ENCODE measurements around the gene FAM78A.
"Not testable (repeated sequence)": the region's sequence is repeated elsewhere in the genome, so short reads cannot be mapped to it uniquely, and the experiment has no call there.

The FAM78A gene

DNA sequence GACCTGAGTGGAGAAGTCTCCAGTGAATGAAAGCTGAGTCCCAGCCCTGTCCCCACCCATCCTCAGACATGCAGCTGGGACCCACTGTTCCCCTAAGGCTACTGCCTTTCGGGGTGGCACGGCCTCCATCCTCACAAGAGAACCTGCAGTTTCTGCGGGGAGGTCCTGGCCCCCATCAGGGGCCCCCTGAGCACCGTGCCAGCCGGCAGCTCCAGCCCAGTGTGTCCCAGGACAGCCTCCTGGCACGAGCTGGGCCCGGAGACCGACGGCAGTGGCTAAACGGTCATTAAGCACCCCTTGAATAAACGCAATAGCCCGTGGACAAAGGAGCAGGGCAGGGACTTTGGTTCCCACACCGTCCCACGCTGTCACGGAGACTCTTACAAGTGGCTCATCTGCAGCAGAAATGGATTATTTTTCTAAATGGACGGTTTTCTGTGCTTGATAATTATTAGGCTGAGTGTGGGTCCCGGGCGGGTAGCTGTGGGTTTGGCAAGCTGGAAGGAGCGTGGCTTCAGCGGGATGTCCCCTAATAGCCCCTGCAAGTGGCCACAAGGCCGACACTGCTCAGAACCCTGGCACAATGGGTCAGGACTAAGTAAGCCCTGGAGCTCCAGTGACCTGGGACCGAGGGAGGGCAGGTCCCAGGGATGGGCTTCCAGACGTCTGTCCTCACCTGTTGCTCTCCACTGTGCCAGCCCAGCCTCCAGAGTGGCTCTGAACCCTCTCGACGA lies 17.4 kb downstream of the FAM78A start:
- DNase-seq (ENCODE audit: insufficient read length) (no peak), FAIRE-seq (no peak)
- TF ChIP-seq POLR2A (IDR thresholded peaks at IDR 0.05; ENCODE audit: low read depth, low read length) (no peak), POLR2AphosphoS5 (IDR thresholded peaks at IDR 0.05; ENCODE audit: low read depth, low read length) (no peak), TAF1 (IDR thresholded peaks at IDR 0.05; ENCODE audit: borderline replicate concordance, low read depth, low read length) (no peak)

DNA sequence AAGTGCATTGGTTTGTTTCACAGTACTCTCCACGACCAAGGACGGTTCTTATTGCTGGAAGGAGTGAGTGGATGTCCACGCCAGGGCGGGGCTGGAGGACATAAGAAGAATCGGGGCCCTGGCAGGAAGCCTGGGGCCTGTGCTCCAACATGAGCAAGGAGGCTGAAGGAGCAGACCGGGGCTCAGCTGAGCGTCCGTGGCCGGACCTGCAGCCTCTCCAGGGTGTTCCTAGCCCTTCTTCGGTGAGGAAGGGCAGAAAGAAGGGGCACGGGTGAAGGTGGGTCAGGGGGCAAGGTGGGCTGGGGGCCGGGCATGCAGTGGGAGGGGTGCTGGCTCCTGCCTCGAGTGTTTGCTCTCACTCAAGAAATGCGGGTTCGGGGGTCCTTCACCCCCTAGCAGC lies 18.1 kb downstream of the FAM78A start:
- FAIRE-seq (no peak), DNase-seq (ENCODE audit: insufficient read length) (no peak)
- TF ChIP-seq POLR2AphosphoS5 (IDR thresholded peaks at IDR 0.05; ENCODE audit: low read depth, low read length), result no peak
- TF ChIP-seq POLR2A (IDR thresholded peaks at IDR 0.05; ENCODE audit: low read depth, low read length), result no peak
- TF ChIP-seq TAF1 (IDR thresholded peaks at IDR 0.05; ENCODE audit: borderline replicate concordance, low read depth, low read length), result no peak

DNA sequence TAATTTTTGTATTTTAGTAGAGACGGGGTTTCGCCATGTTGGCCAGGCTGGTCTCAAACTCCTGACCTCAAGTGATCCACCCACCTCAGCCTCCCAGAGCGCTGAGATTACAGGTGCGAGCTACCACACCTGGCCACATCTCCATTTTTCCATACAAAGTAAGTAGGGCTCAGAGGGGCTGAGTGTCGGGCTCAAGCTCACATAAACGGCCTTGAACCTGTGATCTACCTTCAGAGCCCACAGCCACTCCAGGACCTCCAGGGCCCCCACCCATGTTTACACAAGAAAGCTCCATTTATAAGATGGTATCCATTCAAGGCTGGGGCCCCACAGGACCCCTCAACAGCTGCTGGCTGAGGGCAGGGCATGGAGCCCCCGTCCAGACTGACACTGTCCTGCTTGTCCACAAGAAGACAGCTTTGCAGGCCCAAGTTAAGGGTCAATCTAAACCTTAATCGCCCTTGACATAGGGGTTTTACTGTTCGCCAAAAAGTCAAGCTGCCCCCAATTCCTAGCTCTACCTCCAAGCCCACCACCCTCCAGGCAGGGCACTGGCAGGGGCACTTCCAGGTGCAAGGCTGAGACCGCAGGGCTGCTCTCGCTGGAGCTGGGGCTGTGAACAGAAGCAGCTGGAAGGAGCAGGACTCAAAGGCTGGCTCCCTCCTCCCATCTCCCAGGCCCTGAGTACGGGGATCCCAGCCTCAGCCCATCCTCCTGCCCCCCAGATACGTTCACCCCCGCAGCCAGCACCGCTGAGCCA lies 18.9 kb downstream of the FAM78A start:
- no peak for FAIRE-seq
- TF ChIP-seq POLR2A (IDR thresholded peaks at IDR 0.05; ENCODE audit: low read depth, low read length), result no peak
- TF ChIP-seq TAF1 (IDR thresholded peaks at IDR 0.05; ENCODE audit: borderline replicate concordance, low read depth, low read length), result no peak
- no peak for TF ChIP-seq POLR2AphosphoS5 (IDR thresholded peaks at IDR 0.05; ENCODE audit: low read depth, low read length)
- DNase-seq (ENCODE audit: insufficient read length), result no peak

- DNase-seq (ENCODE audit: insufficient read length) (no peak), FAIRE-seq (peak; percentile 42)
- TF ChIP-seq POLR2AphosphoS5 (IDR thresholded peaks at IDR 0.05; ENCODE audit: low read depth, low read length), result no peak
- TF ChIP-seq POLR2A (IDR thresholded peaks at IDR 0.05; ENCODE audit: low read depth, low read length), result no peak
- TF ChIP-seq TAF1 (IDR thresholded peaks at IDR 0.05; ENCODE audit: borderline replicate concordance, low read depth, low read length), result no peak
Observed at GRCh38 chr9:131255676-131256197, 20.6 kb downstream of the FAM78A start.

GRCh38 chr9:131254626-131255025 lies 21.7 kb downstream of the FAM78A start:
- no peak for FAIRE-seq
- no peak for TF ChIP-seq POLR2AphosphoS5 (IDR thresholded peaks at IDR 0.05; ENCODE audit: low read depth, low read length)
- no peak for TF ChIP-seq POLR2A (IDR thresholded peaks at IDR 0.05; ENCODE audit: low read depth, low read length)
- no peak for TF ChIP-seq TAF1 (IDR thresholded peaks at IDR 0.05; ENCODE audit: borderline replicate concordance, low read depth, low read length)
- no peak for DNase-seq (ENCODE audit: insufficient read length)

- TF ChIP-seq POLR2A (IDR thresholded peaks at IDR 0.05; ENCODE audit: low read depth, low read length) (no peak), TAF1 (IDR thresholded peaks at IDR 0.05; ENCODE audit: borderline replicate concordance, low read depth, low read length) (no peak), POLR2AphosphoS5 (IDR thresholded peaks at IDR 0.05; ENCODE audit: low read depth, low read length) (no peak)
- DNase-seq (ENCODE audit: insufficient read length) (no peak), FAIRE-seq (peak; percentile 87)
Observed at GRCh38 chr9:131253891-131254491, 22.3 kb downstream of the FAM78A start.

DNA sequence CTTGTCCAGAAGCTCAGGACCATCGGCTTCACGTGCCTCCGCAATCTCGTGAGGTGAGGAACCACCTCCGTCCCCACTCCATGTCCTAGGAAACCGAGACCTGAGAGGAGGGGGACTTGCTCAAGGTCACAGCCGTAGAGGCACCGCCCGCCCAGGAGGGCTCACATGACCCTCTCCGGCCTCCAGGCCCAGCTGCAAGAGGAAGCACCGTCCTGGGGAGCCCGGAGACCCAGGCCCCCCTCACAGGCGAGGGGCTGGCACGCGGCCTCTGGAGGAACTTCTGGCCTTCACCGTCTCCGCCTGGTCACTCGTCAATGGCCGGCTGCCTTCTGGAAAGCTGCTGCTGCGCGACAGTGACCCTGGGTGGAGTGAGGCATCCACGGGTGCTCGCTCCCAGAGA lies 24.2 kb downstream of the FAM78A start:
- FAIRE-seq (peak; percentile 21), DNase-seq (ENCODE audit: insufficient read length) (no peak)
- no peak for TF ChIP-seq TAF1 (IDR thresholded peaks at IDR 0.05; ENCODE audit: borderline replicate concordance, low read depth, low read length)
- TF ChIP-seq POLR2AphosphoS5 (IDR thresholded peaks at IDR 0.05; ENCODE audit: low read depth, low read length), result no peak
- TF ChIP-seq POLR2A (IDR thresholded peaks at IDR 0.05; ENCODE audit: low read depth, low read length), result no peak

DNA sequence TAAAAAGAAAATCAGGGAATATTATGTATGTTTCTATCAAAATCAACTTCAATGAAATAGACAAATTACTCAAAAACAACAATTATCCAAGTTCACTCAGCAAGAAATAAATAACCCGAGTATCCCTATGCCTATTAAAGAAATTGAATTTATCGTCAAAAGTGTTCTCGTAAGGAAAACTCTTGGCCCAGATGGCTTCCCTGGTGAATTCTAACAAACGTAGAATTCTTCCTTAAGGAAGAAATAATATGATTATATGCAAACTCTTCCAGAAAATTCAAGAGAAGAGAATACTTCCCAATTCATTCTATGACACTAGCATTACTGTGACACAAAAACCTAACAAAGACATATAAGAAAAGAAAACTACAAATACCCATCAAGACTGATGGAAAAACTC lies 29.7 kb downstream of the FAM78A start:
- DNase-seq (ENCODE audit: insufficient read length) (no peak), FAIRE-seq (no peak)
- TF ChIP-seq TAF1 (IDR thresholded peaks at IDR 0.05; ENCODE audit: borderline replicate concordance, low read depth, low read length), result no peak
- no peak for TF ChIP-seq POLR2AphosphoS5 (IDR thresholded peaks at IDR 0.05; ENCODE audit: low read depth, low read length)

DNA sequence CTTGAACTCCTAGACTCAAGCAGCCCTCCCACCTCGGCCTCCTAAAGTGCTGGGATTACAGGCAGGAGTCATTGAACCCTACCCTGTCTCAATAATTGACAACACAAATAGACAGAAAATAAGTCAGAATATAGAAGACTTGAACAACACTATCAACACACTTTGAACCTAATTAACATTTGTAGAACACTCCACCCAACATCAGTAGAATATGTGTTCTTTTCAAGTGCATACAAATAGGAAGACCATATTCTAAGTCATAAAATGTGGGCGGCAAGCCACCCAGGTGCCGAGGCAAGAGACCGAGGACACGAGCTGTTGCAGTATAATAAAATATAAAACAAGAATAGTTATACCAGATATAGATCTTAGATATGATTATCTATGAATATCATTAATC lies 32.0 kb downstream of the FAM78A start:
- not testable (repeated sequence) for DNase-seq (ENCODE audit: insufficient read length); FAIRE-seq

GRCh38 chr9:131240047-131240921 lies 36.0 kb downstream of the FAM78A start:
- DNase-seq (ENCODE audit: insufficient read length) (no peak), FAIRE-seq (no peak)
- TF ChIP-seq TAF1 (IDR thresholded peaks at IDR 0.05; ENCODE audit: borderline replicate concordance, low read depth, low read length) (no peak), POLR2A (IDR thresholded peaks at IDR 0.05; ENCODE audit: low read depth, low read length) (no peak), POLR2AphosphoS5 (IDR thresholded peaks at IDR 0.05; ENCODE audit: low read depth, low read length) (no peak)

Measured in GM12892 (cell line).